GM21367 (cell line): Measurements from ENCODE around the gene MXD3.
"Not testable (repeated sequence)": the region's sequence is repeated elsewhere in the genome, so short reads cannot be mapped to it uniquely, and the experiment has no call there.

Source experiments
- ATAC-seq: cut with Tn5 transposase; IDR thresholded peaks from one replicate; pipeline ENCODE4 v1.9.1; 2021; ENCODE audit not compliant: unreplicated experiment

MXD3 gene

GRCh38 chr5:177311723-177312648, at the start of gene MXD3:
MXD3 (minus strand) TSS chr5:177311898; CDS start chr5:177311830, 68 bp downstream.
- ATAC-seq = peak; percentile 74

- not testable (repeated sequence) for ATAC-seq
Measured at GRCh38 chr5:177360740-177361139, 49.0 kb upstream of the MXD3 start.

- ATAC-seq = no peak
Measured at GRCh38 chr5:177359860-177360259, 48.2 kb upstream of the MXD3 start.

GRCh38 chr5:177359451-177359851, 47.8 kb upstream of the MXD3 start:
- ATAC-seq = no peak

GRCh38 chr5:177358370-177358819, 46.7 kb upstream of the MXD3 start:
- no peak for ATAC-seq

GRCh38 chr5:177357459-177358351, 46.0 kb upstream of the MXD3 start, which contains the start of gene RGS14:
RGS14 (plus strand) TSS chr5:177357924; CDS start chr5:177358025, 101 bp downstream.
- peak; percentile 73 for ATAC-seq

GRCh38 chr5:177357146-177357458, 45.4 kb upstream of the MXD3 start:
- no peak for ATAC-seq

- ATAC-seq = no peak
Measured at GRCh38 chr5:177356746-177357145, 45.0 kb upstream of the MXD3 start.

GRCh38 chr5:177355868-177356168, 44.1 kb upstream of the MXD3 start:
- no peak for ATAC-seq

GRCh38 chr5:177355162-177355867, 43.6 kb upstream of the MXD3 start:
- no peak for ATAC-seq

GRCh38 chr5:177354711-177355110, 43.0 kb upstream of the MXD3 start:
- ATAC-seq = no peak

- ATAC-seq = no peak
Measured at GRCh38 chr5:177354256-177354655, 42.6 kb upstream of the MXD3 start.

GRCh38 chr5:177353093-177353492, 41.4 kb upstream of the MXD3 start:
- ATAC-seq = no peak

GRCh38 chr5:177351392-177352329, 40.0 kb upstream of the MXD3 start, which contains the start of gene LMAN2:
LMAN2 (minus strand) TSS chr5:177351668; CDS start chr5:177351647, 21 bp downstream.
- peak; percentile 86 for ATAC-seq

- ATAC-seq = peak; percentile 6
Measured at GRCh38 chr5:177350776-177351391, 39.2 kb upstream of the MXD3 start.

GRCh38 chr5:177349762-177350161, 38.1 kb upstream of the MXD3 start:
- ATAC-seq = no peak

- no peak for ATAC-seq
Measured at GRCh38 chr5:177349362-177349647, 37.6 kb upstream of the MXD3 start.

GRCh38 chr5:177347699-177348098, 36.0 kb upstream of the MXD3 start:
- ATAC-seq = no peak

GRCh38 chr5:177346820-177347219, 35.1 kb upstream of the MXD3 start:
- ATAC-seq = no peak

- no peak for ATAC-seq
Measured at GRCh38 chr5:177344891-177345290, 33.2 kb upstream of the MXD3 start.
